Activated T-cell treated with anti-CD3 and anti-CD28 coated beads for 48 hours (primary cell): Measurements from ENCODE around the gene SGCD.

Experiments used
- DNase-seq: peaks from one replicate; pipeline ENCODE4 v3.0.0-alpha.2; 2020; ENCODE audit warnings: low read depth

SGCD gene

DNA sequence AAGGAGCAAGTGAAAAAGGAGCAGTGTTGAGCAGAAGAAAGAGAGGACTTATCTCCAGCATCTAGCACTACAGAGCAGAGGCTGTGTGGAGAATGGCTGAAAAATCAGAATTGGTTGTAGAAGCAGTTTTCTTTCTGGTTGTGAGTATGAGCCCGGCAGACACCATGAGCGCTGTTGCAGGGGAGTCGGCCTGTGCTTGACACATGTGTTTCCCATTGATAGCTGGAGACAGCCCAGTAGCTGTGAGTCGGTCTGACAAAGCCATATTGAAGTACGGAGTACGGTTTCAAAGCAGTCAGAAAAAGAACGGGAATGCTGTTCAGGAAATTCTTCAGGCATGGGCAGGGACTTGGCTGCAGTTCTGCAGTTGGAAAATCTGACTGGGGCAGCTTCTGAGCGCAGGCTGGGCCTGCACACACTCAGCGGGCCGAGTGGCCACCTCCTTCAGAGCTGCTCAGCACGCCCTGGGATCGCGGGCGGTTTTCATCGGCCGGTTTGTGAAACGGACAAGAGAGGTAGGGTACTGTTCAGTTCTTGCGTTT is at the start of gene SGCD:
Gene SGCD, plus strand, starts transcription at position 447 of the 542 bp plus-strand sequence.
- DNase-seq, result no peak

DNA sequence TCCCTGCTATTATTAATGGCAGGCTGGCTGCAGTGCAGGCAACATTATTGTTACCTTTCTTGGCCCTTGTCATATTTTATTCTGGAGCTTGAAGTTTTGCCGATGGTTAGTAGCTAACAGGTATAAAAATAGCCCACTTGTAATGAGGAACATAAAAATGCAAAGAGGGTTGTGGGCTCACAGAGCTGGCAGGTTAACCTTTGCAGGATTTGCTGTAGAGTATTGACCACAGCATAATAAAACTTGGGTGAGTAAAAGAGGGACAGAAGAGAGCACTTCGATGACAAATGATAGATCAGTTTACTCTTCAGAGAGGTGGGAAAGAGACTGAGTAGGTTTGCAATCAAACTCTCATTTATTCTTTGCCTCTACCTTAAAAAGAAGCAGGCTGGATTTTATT is 49.7 kb upstream of the SGCD start:
- no peak for DNase-seq

DNA sequence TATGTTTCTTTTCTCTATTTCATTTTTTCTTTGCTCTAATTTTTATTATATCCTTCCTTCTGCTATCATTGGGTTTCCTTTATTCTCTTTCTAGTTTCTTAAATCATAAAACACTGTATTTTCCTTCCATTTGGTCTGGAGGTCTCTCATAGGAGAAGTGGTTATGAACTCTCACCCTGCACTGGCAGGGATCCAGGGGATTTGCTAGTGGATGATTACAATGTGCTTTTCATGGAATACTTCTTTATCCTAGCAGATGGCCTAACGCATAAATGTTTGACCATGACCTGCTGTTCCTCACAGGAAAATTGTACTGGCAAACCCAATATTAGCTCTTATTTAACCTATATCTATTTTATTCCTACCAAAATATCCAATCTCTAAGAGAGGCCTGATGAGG is 31.5 kb upstream of the SGCD start:
- no peak for DNase-seq

DNA sequence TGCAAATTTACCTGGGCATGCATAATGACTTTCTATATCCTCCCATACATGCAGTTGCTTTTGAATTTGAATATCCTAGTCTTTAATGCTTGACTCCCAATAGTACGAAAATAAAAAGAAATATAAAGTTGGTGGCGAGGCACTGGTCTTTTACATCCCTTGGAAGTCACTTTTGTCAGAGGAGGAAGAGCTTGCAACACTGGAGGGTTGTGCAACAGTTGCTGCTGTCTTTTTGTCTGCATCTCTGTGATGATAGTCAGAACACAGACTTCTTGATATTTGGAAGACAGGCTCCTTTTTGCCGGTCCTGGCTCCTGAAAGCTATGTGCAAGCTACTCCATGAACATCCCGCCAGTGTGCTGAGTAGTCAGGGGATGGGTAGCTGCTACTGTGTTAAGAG is 16.8 kb upstream of the SGCD start:
- DNase-seq, result no peak

DNA sequence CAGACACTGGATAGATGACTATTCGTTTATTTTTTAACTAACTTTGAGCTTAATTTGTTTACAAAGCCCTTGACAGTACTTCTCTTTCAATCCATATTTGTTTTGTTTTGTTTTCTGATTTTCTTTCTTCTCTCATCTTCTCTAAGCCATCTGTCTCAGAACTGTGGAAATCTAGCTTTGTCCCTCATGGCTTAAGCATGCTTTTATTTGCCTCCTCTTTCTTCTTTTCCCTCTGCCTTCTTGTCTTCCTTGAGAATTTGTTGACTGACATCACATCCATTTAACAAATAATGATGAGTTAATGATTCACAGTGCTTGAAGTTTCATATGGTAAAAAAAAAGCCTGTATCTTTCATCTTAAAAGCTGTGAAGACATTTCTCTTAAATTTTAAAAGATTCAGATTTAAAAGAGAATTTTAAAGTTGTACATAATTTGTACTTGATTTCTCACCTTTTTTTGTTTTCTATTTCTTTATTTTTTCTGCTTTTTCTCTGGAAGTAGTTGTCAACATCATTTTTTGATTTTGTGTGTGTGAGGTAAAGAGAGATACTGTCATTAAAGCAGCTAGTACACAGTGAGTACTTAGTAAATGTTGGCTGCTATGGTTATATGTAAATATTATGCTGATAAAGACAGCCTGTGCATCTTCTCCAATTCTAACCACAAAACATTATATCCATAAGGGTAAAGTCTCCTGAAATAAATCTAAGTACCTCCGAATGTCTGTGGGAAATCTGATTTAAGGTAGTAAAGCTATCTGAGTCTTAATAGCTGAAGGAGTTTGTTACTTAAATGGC is 13.9 kb upstream of the SGCD start:
- no peak for DNase-seq

DNA sequence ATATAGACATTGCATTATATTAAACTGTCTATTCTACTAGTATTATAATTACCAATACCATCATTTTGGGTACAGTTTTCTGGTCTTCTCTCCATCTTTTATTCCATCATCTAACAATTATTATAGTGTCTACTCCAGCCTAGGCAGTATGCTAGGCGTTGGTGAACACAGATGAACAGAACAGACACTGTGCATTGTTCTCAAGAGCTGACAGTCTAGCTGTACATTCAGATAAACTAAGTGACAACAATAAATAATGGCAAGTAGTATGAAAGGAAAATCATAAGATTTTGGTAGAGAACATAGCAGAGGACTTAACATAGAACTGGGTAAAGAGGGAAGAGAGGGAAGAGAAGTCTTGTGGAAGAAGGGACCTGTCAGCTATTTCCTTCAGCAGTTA is 12.5 kb upstream of the SGCD start:
- DNase-seq, result no peak

DNA sequence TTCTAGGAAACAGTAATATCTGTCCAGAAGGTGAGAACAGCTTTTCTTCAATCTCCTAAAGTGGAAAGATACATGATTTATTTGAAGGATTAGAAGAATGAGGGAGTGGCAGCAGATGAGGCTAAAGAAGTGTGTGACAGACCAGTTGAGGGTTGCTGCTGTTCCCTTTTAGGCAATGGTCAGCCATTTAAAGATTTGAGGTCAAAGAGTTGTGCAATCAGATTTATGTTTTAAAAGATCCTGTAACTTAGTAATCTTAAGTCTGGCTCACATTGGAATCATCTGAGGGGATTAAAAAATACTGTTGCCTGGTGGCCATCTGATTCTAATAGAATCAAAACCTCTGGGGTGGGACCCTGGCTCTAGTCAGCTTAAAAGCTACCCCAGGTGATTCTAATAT is 4.3 kb upstream of the SGCD start:
- no peak for DNase-seq

DNA sequence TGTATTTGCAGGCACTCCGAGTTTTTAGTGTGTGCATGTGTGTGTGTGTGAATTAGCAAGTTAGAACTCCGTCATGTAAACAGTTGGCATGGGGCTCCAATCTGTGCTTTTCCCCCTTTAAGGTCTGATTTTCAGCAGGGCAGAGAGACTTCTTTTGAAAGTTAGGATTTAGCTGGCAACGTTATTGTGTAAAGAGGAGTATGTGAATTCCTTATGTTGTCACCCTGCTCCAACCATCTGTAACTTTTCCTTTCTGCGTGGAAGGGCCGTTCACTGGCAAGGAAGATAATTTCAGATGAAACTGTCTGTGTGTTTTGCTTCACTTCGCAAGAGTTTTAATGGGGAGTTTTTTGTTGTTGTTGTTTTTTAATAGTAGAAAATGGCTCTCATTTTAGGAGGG is 332 bp downstream of the SGCD start:
- DNase-seq, result no peak

DNA sequence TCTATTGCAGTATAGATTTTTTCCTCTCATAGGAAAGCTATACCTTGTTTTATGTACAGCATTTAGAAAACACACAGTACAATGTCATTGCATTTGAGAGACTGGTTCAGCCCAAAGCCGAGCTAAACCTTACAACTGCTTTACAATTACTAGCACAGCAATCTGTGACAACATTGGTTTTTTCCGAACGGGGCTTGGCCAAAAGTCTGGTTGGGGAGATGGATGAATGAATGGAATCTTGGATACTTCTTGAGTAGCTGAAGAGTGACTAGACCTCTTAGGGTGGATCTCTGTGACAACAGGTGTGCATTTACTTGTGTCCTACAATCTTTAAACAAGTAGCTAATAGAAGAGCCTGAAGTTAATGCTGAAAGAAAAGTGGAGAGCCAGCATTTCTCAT is 1.2 kb downstream of the SGCD start:
- DNase-seq, result no peak

DNA sequence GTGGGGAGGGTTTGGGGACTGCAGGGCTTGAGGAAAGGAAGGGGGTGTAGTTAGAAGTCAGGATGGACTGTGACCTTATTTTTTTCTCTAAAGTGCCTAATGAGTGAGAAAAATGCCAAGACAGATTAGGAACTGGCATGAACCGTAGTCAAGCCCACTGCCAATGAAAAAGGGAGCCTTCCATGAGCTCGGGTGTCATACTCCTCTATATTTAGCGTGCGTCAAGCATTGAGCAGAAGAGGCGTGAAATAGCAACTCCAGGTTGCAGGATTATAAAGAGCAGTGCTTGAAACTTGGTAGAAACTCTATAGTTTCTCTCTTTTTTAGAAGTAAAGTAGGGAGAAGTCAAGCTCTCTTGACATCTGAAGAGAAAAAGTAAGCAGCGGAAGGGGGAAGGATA is 1.8 kb downstream of the SGCD start:
- DNase-seq, result no peak

DNA sequence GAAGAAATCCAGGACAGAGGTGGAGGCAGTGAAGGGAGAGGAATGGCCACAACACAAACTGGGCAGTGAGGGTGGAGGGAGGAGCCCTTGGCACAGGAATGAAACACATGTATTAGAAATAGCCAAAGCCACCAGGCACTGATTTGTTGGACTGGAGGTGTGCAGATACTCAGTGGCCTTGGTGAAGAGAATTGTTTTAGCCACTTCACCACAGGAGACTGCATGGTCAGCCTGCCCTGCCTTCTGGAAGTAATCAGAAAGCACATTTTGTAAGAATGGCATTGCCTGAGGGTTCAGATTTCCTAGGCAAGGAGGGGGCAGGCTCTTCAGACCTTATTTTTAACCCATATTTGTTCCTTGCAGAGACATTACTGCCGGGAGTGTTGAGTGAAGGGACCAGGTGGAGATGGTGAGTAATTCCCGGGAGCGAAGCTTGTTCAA is 2.2 kb downstream of the SGCD start:
- DNase-seq, result no peak

DNA sequence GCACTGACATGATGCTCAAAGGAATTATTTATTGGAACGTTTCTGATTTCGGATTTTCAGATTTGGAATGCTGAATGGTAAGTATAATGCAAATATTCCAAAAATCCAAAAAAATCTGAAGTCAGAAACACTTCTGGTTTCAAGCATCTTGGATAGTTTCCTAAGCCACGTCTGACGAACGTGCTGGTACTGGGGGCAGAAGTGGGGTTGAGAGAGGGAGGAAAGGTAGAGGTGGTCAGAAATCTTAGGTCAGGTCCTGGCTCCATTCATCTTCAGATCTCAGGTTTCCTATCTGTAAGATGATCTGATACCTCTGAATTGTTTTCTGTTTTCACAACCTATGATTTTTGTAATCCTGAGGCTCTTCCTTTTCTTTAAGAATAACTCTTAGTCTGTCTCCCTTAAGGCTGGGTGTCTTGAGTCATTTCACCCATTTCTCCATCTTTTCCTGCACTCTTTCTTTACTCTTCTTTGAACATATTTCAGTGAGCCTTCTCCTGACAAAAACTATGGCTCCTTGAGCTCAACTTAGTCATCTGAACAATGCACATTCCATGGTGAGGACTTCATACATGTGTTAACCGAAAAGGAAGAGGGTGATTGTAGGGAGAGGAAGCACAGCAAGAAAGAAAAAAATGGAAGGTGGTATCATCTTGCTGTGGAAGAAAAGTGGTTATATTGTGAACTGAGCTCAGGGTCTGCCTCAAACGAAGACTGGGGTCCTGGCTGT is 3.3 kb downstream of the SGCD start:
- no peak for DNase-seq

DNA sequence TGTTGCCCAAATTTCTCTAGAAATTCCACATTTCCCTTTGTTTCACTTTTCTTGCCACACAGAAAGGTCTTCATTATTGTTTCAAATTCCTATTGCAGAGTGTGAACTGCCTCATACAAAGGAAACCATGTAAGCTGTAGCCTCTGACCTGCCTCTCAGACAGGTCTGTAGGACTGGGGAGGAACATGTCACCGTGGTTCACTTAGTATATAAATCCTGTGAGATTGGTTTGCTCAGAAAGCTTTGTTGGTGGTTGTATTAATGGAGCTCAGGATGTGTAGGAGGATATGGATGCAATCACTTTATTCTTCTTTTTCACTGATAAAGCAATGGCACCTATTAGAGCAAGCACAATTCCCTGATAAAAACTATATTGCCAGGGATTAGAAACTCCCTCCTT is 4.2 kb downstream of the SGCD start:
- DNase-seq, result no peak

DNA sequence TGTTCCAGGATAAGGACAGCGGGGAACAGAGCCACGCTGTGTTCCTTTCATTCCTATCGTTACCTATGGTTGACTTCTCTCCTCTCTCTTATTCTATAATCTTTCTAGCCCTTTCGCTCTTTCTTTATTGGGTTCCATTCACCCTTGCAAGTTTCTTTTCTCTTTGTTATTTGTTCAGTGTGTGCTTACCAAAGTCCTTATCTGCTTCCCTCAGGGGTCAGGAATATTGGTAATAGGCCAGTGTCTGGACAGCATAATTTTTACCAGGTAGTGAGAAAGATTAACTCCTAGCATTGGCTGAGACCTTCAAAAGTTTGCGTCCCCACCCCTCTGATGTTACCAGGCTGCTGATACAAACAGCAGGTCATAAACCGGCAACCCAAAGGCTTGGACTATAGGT is 4.9 kb downstream of the SGCD start:
- no peak for DNase-seq

DNA sequence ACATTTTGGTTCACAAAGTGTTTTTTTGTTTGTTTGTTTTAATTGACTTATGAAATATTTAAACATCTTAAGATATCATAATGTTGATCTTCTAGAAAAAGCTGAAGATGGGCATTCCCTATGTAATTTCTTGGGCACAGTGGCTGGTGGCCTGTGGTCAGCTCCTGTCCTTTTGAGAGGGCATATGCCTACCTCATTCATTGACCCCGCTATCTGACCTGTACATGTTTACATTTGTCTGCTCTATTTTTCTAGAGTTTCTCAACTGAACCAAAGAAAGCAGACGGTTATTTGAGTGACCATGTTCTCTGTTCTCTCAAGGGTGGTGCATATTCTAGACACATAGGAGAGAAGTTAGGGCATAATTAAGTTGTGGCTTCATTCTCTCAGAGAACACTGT is 5.3 kb downstream of the SGCD start:
- DNase-seq, result no peak

DNA sequence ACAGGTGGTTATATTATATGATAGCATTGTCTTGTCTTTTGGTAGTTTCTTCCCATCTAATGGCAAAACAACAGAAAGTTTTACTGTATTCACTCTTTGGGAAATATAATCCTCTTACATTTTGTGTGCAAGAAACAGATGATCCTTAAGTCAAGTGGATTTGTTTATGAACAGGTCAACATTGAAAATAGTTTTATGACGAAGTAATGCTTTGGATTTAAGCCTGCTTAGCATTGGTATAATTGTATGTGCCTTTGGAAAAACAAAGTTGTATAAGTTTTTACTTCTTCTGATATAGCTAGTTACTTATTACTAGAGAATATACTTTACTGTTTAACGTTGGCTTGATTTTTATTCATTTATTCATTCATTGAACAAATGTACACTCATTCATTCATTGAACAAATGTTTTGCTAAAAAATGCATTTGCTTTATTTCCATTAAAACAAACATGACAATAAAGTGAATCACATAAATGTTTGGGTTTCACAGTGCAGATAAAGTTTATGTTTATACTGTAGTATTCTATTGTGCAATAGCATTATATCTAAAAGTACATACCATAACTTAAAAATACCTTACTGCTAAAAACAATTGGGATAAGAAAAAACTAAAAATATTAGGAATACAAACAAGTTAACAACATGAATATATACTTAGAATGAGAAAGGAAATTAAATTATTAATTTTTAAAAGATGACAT is 12.3 kb downstream of the SGCD start:
- DNase-seq, result no peak

DNA sequence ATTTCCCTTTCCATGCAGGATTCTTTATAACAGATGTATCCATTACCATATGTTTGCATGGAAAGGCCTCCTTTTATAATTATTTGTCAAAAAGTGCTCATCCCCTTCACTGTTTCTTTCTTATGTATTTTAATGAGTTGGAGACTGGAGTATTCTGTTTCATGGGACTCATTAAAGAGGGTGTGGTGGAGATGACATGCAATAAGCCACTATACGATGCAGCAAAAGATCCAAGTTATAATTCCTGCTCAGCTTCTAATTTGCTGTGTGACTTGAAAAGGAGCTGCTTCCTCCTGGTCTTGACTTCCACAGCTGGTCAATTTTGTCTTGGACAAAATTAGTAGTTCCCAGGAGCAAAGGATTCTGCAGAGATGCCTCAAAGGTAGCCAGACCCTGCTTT is 13.9 kb downstream of the SGCD start:
- no peak for DNase-seq

DNA sequence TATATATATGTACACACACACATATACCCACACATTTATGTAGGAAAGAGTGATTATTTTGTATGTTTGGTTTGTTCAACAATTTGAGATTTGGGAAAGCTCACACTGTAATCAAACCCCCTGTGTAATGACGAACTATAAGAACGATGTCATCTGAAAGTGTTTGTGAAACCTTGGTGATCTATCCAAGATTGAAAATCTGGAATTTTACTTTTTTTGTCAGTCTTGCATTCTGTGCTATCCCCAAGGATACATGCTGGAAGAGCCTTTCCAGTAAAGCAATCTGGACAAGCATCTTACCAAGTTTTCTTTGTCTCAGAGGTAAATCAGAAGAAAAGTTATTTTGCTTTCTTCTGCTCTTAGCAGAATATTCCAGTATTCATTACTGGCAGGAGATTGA is 23.3 kb downstream of the SGCD start:
- DNase-seq, result no peak

DNA sequence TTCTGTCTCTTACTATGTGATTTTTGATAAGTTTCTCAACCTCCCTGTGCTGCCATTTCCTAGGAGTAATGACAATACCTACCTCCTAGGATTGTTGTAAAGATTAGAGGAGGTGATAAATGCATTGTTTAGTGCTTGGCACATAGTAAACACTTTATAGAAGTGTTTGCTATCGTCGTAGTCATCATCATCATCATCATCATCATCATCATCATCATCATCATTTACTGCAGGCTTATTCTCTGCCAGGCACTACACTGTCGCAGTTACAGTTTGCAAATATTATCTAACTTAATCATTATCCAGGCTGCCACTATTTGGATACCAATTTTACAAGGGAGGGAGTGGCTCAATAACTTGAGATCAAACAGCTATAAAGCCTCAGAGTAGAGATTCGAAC is 24.5 kb downstream of the SGCD start:
- no peak for DNase-seq

DNA sequence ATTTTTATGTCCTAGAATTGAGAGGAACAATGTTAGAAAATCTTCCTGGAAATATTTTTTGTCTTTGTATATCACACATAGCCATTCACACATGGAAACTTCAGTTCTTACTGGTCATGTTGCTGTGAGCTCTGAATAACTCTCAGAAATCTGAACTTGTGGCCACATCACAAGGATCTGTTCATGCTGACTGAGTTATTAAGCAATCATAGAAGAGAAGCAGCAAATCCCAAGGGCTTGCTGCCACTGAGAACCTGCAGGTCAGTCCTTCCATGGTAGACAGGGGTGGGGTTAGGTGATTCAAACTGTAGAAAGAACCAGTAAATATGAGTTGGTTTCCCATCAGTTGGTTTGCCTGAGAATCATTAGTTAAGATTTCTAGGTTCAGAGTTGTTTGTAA is 27.6 kb downstream of the SGCD start:
- no peak for DNase-seq

DNA sequence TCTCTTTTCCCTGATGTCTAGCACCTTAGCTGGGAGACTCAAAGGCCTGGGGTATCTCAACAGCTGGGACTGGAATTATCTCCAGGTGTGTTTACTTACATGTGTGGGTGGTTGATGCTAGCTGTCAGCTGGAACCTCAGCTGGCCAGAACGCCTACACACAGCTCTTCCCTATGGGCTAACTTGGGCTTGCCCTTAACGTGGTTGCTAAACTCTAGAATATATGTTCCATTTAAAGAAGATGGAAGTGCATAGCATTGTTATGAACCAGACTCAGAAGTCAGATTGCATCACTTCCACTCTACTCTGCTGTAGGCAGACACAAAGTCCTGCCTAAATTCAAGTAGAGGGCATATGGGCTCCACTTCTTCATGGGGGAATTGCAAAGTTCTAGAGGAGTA is 29.3 kb downstream of the SGCD start:
- no peak for DNase-seq

DNA sequence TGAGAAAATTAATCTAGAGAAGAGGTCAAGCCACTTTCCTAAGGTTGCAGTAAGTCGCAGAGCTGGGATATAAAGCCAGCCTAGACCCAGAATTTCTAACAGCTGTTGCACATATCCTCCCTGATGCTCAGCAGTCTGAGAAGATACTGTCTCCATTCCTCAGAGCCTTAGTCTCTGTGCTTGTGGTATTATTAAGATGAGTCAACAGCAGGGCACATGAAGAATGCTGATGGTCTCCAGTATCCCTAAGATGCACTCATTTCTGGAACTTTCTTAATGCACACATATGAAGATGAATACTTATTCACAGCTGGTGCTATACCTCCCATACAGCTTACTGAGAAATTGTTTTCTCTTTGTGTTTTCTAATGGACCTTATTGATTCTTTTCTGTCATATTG is 32.5 kb downstream of the SGCD start:
- DNase-seq, result no peak
